Spleen (tissue), 11 donors: ENCODE data around the gene CIAPIN1. TPM values are rescaled to one million over a fixed set of nuclear protein-coding genes. Genes with fewer than 3 reads are reported as not detected.
A peak's percentile ranks its signal among the peaks of the same experiment; 100 is the strongest.

Experiments used
- DNase-seq: peaks from one replicate; pipeline ENCODE4 v3.0.0-alpha.2; 2020
- H3K27ac ChIP-seq, 8 donors: fragments of 200-600 bp; sonication (generic) in 7 of 8; 1 replicate in 4 of 8; 2 replicates in 4 of 8; pipeline versions ENCODE4 v1.5.0 to v1.8.0; 2016 to 2021; ENCODE audit warnings: inconsistent platforms in 4 of 8, mild to moderate bottlenecking in 4 of 8, moderate library complexity in 1 of 8
- H3K27me3 ChIP-seq, 7 donors: fragments of 200-600 bp; sonication (generic) in 6 of 7; replicated peaks in 1 of 7; 1 replicate in 4 of 7; 2 replicates in 3 of 7; pipeline versions ENCODE4 v1.5.0 to v1.8.0; 2016 to 2021; ENCODE audit warnings: inconsistent platforms in 3 of 7, mild to moderate bottlenecking in 1 of 7
- H3K36me3 ChIP-seq, 6 donors: fragments of 200-600 bp; sonication (generic) in 5 of 6; 1 replicate in 4 of 6; 2 replicates in 2 of 6; pipeline versions ENCODE4 v1.5.0 to v1.8.0; 2016 to 2021; ENCODE audit warnings: inconsistent platforms in 2 of 6
- H3K4me1 ChIP-seq, 6 donors: fragments of 200-600 bp; sonication (generic) in 5 of 6; 1 replicate in 3 of 6; 2 replicates in 3 of 6; pipeline versions ENCODE4 v1.5.0 to v1.8.0; 2016 to 2021; ENCODE audit warnings: inconsistent platforms in 3 of 6
- H3K4me3 ChIP-seq, 8 donors: fragments of 200-600 bp; sonication (generic) in 7 of 8; 1 replicate in 4 of 8; 2 replicates in 4 of 8; pipeline versions ENCODE4 v1.5.0 to v1.8.0; 2016 to 2021; ENCODE audit warnings: inconsistent platforms in 4 of 8, mild to moderate bottlenecking in 4 of 8, moderate library complexity in 2 of 8
- H3K9me3 ChIP-seq, 8 donors: fragments of 200-600 bp; sonication (generic) in 7 of 8; 1 replicate in 4 of 8; 2 replicates in 4 of 8; pipeline versions ENCODE4 v1.5.0 to v1.8.0; 2016 to 2021; ENCODE audit warnings: inconsistent platforms in 4 of 8
- POLR2A ChIP-seq, 3 donors: fragments of 450-650 bp; IDR thresholded peaks; one replicate each; pipeline ENCODE4 v1.5.1; 2017; ENCODE audit warnings: antibody characterized with exemption in 3 of 3, mild to moderate bottlenecking in 1 of 3
- POLR2AphosphoS5 ChIP-seq, 3 donors: sonication (generic); formaldehyde crosslinking; IDR thresholded peaks; one replicate each; pipeline ENCODE4 v1.5.1; 2017; ENCODE audit warnings: antibody characterized with exemption in 3 of 3
- WGBS, 5 donors: extraction: QIAGEN DNeasy Blood & Tissue Kit in 3 of 5; methylation state at CpG; one replicate each; pipeline versions ENCODE4 v1.1.5 to v1.1.7; 2013 to 2018; 5-methylcytosine and 5-hydroxymethylcytosine counted together
- intact Hi-C: fragments of 100-400 bp; cut with DNase I; formaldehyde crosslinking; loops from one replicate; pipeline ENCODE4 v1.15.0; 2023; ENCODE audit warnings: low total_unique reads
- polyA plus RNA-seq, 3 donors: library from polyadenylated mRNA; stranded (reverse); fragments of 200-250 nt; gene quantifications; one replicate each; pipeline ENCODE4 v1.2.1, GENCODE V29; 2013
- total RNA-seq, 7 donors: library from RNA; depleted of rRNA in 3 of 7; stranded (reverse); fragments of >200 nt in 3 of 7; fragmentation: NEBNext Ultra II Directional in 4 of 7; extraction: Animal tissue kit (Norgen Biotek cat#: 25700) in 4 of 7; gene quantifications; one replicate each; pipeline versions ENCODE4 v1.1.0 to v1.2.1, GENCODE V29; 2016 to 2021
- TF ChIP-seq, protein P1 (sequence below), 11 experiments: fragments of 200-600 bp in 7 of 11; fragments of 450-650 bp in 4 of 11; sonication (generic) in 4 of 11; IDR thresholded peaks in 8 of 11; conservative IDR thresholded peaks in 3 of 11; 1 replicate in 7 of 11; 2 replicates in 4 of 11; pipeline versions ENCODE4 v1.4.0 to v1.8.0; 2016 to 2021; ENCODE audit warnings: antibody characterized with exemption in 11 of 11, inconsistent platforms in 4 of 11, mild to moderate bottlenecking in 1 of 11
- donor health status: healthy with polysubstance abuse.
- donor health status: DM: no; HTN: no; CAD: no; lungs with moderate emphysema.
- donor health status: DM: no; HTN: no; CAD: no.
- donor health status: Bipolar disorder and iron deficiency.
- donor health status: healthy.
- donor health status: DM: no; HTN: no; CAD: no.
- donor health status: DM: yes; HTN: yes; CAD: no.

Gene CIAPIN1
- total and polyA plus RNA-seq, 10 donors, result 19.6 to 39.8 (median 28.7) TPM

DNA sequence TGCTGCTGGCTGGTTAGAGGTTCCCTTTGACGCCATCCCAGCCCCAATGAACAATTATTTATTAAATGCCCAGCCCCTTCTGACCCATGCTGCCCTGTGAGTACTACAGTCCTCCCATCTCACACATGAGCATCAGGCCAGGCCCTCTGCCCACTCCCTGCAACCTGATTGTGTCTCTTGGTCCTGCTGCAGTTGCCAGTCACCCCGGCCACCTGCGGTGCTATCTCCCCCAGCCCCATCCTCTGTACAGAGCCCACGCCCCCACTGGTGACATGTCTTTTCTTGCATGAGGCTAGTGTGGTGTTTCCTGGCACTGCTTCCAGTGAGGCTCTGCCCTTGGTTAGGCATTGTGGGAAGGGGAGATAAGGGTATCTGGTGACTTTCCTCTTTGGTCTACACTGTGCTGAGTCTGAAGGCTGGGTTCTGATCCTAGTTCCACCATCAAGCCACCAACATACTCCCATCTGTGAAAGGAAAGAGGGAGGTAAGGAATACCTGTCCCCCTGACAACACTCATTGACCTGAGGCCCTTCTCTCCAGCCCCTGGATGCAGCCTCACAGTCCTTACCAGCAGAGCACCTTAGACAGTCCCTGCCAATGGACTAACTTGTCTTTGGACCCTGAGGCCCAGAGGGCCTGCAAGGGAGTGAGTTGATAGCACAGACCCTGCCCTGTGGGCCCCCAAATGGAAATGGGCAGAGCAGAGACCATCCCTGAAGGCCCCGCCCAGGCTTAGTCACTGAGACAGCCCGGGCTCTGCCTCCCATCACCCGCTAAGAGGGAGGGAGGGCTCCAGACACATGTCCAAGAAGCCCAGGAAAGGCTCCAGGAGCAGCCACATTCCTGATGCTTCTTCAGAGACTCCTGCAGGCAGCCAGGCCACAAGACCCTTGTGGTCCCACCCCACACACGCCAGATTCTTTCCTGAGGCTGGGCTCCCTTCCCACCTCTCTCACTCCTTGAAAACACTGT, 63.6 kb downstream of the CIAPIN1 start:
- H3K36me3 ChIP-seq, result no peaks in the 10 kb centered on the region
- WGBS, 5 donors, result 79 to 89% (median 81%) methylated on average over 7 to 8 of the region's 8 CpGs
- DNase-seq, result no peak
- no peak overlapping the region for H3K4me3 ChIP-seq
- H3K27me3 ChIP-seq, result no peaks in the 10 kb centered on the region
- intact Hi-C loops, result no loop called here
- peaks cover 0 to 37% (median 28%) of the 10 kb centered on the region in 6 donors for H3K4me1 ChIP-seq
- H3K9me3 ChIP-seq, result no peaks in the 10 kb centered on the region
- TF ChIP-seq POLR2A (IDR thresholded peaks at IDR 0.05) (no peak), POLR2AphosphoS5 (IDR thresholded peaks at IDR 0.05) (no peak)
- TF ChIP-seq, protein P1, sequence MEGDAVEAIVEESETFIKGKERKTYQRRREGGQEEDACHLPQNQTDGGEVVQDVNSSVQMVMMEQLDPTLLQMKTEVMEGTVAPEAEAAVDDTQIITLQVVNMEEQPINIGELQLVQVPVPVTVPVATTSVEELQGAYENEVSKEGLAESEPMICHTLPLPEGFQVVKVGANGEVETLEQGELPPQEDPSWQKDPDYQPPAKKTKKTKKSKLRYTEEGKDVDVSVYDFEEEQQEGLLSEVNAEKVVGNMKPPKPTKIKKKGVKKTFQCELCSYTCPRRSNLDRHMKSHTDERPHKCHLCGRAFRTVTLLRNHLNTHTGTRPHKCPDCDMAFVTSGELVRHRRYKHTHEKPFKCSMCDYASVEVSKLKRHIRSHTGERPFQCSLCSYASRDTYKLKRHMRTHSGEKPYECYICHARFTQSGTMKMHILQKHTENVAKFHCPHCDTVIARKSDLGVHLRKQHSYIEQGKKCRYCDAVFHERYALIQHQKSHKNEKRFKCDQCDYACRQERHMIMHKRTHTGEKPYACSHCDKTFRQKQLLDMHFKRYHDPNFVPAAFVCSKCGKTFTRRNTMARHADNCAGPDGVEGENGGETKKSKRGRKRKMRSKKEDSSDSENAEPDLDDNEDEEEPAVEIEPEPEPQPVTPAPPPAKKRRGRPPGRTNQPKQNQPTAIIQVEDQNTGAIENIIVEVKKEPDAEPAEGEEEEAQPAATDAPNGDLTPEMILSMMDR (IDR thresholded peaks at IDR 0.05 in 8 of 11, conservative IDR thresholded peaks at IDR 0.05 in 3 of 11), result no peak
- H3K27ac ChIP-seq, result peak overlapping the region in 1 of 8 donors; percentile 36

GRCh38 chr16:57382535-57383275, 64.5 kb downstream of the CIAPIN1 start:
- peaks cover 0 to 40% (median 31%) of the 10 kb centered on the region in 6 donors for H3K4me1 ChIP-seq
- no peaks in the 10 kb centered on the region for H3K9me3 ChIP-seq
- no peak overlapping the region for H3K27ac ChIP-seq
- DNase-seq, result no peak
- no peaks in the 10 kb centered on the region for H3K36me3 ChIP-seq
- no peaks in the 10 kb centered on the region for H3K27me3 ChIP-seq
- intact Hi-C loops, result no loop called here
- H3K4me3 ChIP-seq, result no peak overlapping the region
- 89 to 98% (median 94%) methylated on average over 8 to 16 of the region's 16 CpGs for WGBS, 5 donors
- TF ChIP-seq, protein P1 (IDR thresholded peaks at IDR 0.05 in 8 of 11, conservative IDR thresholded peaks at IDR 0.05 in 3 of 11), result no peak

DNA sequence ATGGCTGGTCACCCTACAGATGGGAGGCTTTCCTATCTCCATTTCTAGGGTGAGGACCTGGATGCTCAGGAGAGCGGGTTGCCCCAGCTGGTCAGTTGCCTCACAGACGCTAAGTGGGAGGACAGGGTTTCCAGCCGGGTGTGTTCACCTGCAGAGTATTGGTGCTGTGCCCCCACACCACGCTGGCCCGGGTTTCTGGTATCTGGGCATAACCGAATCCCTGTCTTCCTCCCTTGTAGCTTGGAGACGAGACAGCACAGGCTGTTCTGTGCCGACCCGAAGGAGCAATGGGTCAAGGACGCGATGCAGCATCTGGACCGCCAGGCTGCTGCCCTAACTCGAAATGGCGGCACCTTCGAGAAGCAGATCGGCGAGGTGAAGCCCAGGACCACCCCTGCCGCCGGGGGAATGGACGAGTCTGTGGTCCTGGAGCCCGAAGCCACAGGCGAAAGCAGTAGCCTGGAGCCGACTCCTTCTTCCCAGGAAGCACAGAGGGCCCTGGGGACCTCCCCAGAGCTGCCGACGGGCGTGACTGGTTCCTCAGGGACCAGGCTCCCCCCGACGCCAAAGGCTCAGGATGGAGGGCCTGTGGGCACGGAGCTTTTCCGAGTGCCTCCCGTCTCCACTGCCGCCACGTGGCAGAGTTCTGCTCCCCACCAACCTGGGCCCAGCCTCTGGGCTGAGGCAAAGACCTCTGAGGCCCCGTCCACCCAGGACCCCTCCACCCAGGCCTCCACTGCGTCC, 65.2 kb downstream of the CIAPIN1 start:
- DNase-seq, result no peak
- no peaks in the 10 kb centered on the region for H3K9me3 ChIP-seq
- intact Hi-C loops, result no loop called here
- no peak for TF ChIP-seq POLR2AphosphoS5 (IDR thresholded peaks at IDR 0.05)
- TF ChIP-seq, protein P1 (IDR thresholded peaks at IDR 0.05 in 8 of 11, conservative IDR thresholded peaks at IDR 0.05 in 3 of 11), result no peak
- no peak for TF ChIP-seq POLR2A (IDR thresholded peaks at IDR 0.05)
- no peak overlapping the region for H3K27ac ChIP-seq
- WGBS, 5 donors, result 89 to 95% (median 93%) methylated on average over 26 to 35 of the region's 35 CpGs
- H3K36me3 ChIP-seq, result no peaks in the 10 kb centered on the region
- no peaks in the 10 kb centered on the region for H3K27me3 ChIP-seq
- H3K4me3 ChIP-seq, result no peak overlapping the region
- peaks cover 0 to 44% (median 32%) of the 10 kb centered on the region in 6 donors for H3K4me1 ChIP-seq
